ENCODE data around the gene P2RX2.

The P2RX2 gene

GRCh38 chr12:132618683-132619043 is at the start of gene P2RX2:
Gene P2RX2, plus strand, starts transcription at chr12:132618776. Its CDS starts 41 bp downstream, at chr12:132618817.
- no peak for DNase-seq (ENCODE audit: low spot score)

- DNase-seq (ENCODE audit: low spot score): no peak
Observed at GRCh38 chr12:132568826-132569480, 49.6 kb upstream of the P2RX2 start.

- no peak for DNase-seq (ENCODE audit: low spot score)
Observed at GRCh38 chr12:132569856-132570480, 48.6 kb upstream of the P2RX2 start.

- no peak for DNase-seq (ENCODE audit: low spot score)
Observed at GRCh38 chr12:132570635-132571034, 47.9 kb upstream of the P2RX2 start.

- DNase-seq (ENCODE audit: low spot score): no peak
Observed at GRCh38 chr12:132571051-132571450, 47.5 kb upstream of the P2RX2 start.

- no peak for DNase-seq (ENCODE audit: low spot score)
Observed at GRCh38 chr12:132571598-132571997, 47.0 kb upstream of the P2RX2 start.

GRCh38 chr12:132572106-132572505 is 46.5 kb upstream of the P2RX2 start:
- no peak for DNase-seq (ENCODE audit: low spot score)

- no peak for DNase-seq (ENCODE audit: low spot score)
Observed at GRCh38 chr12:132572801-132573760, 45.5 kb upstream of the P2RX2 start.

- no peak for DNase-seq (ENCODE audit: low spot score)
Observed at GRCh38 chr12:132574271-132574996, 44.1 kb upstream of the P2RX2 start.

- no peak for DNase-seq (ENCODE audit: low spot score)
Observed at GRCh38 chr12:132575661-132576060, 42.9 kb upstream of the P2RX2 start.

GRCh38 chr12:132576701-132577100 is 41.9 kb upstream of the P2RX2 start:
- no peak for DNase-seq (ENCODE audit: low spot score)

- no peak for DNase-seq (ENCODE audit: low spot score)
Observed at GRCh38 chr12:132577191-132577920, 41.2 kb upstream of the P2RX2 start.

- no peak for DNase-seq (ENCODE audit: low spot score)
Observed at GRCh38 chr12:132578118-132578517, 40.5 kb upstream of the P2RX2 start.

- DNase-seq (ENCODE audit: low spot score): no peak
Observed at GRCh38 chr12:132578826-132579225, 39.8 kb upstream of the P2RX2 start.

GRCh38 chr12:132579744-132580143 is 38.8 kb upstream of the P2RX2 start:
- DNase-seq (ENCODE audit: low spot score): no peak

- no peak for DNase-seq (ENCODE audit: low spot score)
Observed at GRCh38 chr12:132580701-132581292, 37.8 kb upstream of the P2RX2 start.

GRCh38 chr12:132581348-132582057 is 37.1 kb upstream of the P2RX2 start:
- no peak for DNase-seq (ENCODE audit: low spot score)

- no peak for DNase-seq (ENCODE audit: low spot score)
Observed at GRCh38 chr12:132582058-132582420, 36.5 kb upstream of the P2RX2 start.

GRCh38 chr12:132582582-132583410 is 35.8 kb upstream of the P2RX2 start:
- DNase-seq (ENCODE audit: low spot score): no peak

GRCh38 chr12:132583411-132583710 is 35.2 kb upstream of the P2RX2 start:
- DNase-seq (ENCODE audit: low spot score): no peak

All from LoVo (cell line).